ENCODE data around the gene SPACA7. TPM values are rescaled to one million over a fixed set of nuclear protein-coding genes. Genes with fewer than 3 reads are reported as not detected.

SPACA7 gene
- total and polyA plus RNA-seq, 10 of the 15 experiments (the other 5 are each of a cell fraction or from before 2014, with no cell fraction given): not detected

DNA sequence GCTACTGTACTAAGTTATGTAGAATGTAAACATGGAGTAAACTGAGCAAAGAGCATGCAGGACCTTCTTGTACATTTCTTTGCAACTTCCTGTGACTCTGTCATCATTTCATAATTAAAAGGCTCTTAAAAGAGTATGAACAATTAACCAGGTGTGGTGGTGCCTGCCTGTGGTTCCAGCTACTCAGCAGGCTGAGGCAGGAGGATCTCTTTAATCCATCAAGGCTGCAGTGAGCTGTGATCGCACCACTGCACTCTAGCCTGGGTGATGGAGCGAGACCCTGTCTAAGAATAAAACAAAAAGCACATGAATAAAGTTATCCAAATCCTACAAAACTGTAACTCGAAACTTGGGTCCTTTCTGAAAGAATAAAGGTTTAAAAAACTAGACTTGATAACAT is 5.8 kb upstream of the SPACA7 start:
- TF ChIP-seq, protein P1, sequence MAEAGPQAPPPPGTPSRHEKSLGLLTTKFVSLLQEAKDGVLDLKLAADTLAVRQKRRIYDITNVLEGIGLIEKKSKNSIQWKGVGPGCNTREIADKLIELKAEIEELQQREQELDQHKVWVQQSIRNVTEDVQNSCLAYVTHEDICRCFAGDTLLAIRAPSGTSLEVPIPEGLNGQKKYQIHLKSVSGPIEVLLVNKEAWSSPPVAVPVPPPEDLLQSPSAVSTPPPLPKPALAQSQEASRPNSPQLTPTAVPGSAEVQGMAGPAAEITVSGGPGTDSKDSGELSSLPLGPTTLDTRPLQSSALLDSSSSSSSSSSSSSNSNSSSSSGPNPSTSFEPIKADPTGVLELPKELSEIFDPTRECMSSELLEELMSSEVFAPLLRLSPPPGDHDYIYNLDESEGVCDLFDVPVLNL (IDR thresholded peaks at IDR 0.05; ENCODE audit: low read depth, low read length): no peak
- TF ChIP-seq, protein P2, sequence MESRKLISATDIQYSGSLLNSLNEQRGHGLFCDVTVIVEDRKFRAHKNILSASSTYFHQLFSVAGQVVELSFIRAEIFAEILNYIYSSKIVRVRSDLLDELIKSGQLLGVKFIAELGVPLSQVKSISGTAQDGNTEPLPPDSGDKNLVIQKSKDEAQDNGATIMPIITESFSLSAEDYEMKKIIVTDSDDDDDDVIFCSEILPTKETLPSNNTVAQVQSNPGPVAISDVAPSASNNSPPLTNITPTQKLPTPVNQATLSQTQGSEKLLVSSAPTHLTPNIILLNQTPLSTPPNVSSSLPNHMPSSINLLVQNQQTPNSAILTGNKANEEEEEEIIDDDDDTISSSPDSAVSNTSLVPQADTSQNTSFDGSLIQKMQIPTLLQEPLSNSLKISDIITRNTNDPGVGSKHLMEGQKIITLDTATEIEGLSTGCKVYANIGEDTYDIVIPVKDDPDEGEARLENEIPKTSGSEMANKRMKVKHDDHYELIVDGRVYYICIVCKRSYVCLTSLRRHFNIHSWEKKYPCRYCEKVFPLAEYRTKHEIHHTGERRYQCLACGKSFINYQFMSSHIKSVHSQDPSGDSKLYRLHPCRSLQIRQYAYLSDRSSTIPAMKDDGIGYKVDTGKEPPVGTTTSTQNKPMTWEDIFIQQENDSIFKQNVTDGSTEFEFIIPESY (IDR thresholded peaks at IDR 0.05): no peak
- no peak for TF ChIP-seq RAD21 (IDR thresholded peaks at IDR 0.05; ENCODE audit: insufficient read depth, low read depth, low read length)
- TF ChIP-seq LARP7 (IDR thresholded peaks at IDR 0.05): no peak
- no peak for TF ChIP-seq TAF1 (IDR thresholded peaks at IDR 0.05; ENCODE audit: borderline replicate concordance, low read depth, low read length)
- TF ChIP-seq POU2F2 (IDR thresholded peaks at IDR 0.05; ENCODE audit: borderline replicate concordance, low read depth, low read length): no peak
- TF ChIP-seq, protein P3, sequence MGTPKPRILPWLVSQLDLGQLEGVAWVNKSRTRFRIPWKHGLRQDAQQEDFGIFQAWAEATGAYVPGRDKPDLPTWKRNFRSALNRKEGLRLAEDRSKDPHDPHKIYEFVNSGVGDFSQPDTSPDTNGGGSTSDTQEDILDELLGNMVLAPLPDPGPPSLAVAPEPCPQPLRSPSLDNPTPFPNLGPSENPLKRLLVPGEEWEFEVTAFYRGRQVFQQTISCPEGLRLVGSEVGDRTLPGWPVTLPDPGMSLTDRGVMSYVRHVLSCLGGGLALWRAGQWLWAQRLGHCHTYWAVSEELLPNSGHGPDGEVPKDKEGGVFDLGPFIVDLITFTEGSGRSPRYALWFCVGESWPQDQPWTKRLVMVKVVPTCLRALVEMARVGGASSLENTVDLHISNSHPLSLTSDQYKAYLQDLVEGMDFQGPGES (IDR thresholded peaks at IDR 0.05): no peak
- no peak for TF ChIP-seq MEF2B (IDR thresholded peaks at IDR 0.05; ENCODE audit: partially characterized antibody, poor library complexity, severe bottlenecking)
- no peak for TF ChIP-seq NR2F1 (conservative IDR thresholded peaks at IDR 0.05)
- TF ChIP-seq BCL11A (IDR thresholded peaks at IDR 0.05; ENCODE audit: low read depth, low read length): no peak
- TF ChIP-seq, protein P4, sequence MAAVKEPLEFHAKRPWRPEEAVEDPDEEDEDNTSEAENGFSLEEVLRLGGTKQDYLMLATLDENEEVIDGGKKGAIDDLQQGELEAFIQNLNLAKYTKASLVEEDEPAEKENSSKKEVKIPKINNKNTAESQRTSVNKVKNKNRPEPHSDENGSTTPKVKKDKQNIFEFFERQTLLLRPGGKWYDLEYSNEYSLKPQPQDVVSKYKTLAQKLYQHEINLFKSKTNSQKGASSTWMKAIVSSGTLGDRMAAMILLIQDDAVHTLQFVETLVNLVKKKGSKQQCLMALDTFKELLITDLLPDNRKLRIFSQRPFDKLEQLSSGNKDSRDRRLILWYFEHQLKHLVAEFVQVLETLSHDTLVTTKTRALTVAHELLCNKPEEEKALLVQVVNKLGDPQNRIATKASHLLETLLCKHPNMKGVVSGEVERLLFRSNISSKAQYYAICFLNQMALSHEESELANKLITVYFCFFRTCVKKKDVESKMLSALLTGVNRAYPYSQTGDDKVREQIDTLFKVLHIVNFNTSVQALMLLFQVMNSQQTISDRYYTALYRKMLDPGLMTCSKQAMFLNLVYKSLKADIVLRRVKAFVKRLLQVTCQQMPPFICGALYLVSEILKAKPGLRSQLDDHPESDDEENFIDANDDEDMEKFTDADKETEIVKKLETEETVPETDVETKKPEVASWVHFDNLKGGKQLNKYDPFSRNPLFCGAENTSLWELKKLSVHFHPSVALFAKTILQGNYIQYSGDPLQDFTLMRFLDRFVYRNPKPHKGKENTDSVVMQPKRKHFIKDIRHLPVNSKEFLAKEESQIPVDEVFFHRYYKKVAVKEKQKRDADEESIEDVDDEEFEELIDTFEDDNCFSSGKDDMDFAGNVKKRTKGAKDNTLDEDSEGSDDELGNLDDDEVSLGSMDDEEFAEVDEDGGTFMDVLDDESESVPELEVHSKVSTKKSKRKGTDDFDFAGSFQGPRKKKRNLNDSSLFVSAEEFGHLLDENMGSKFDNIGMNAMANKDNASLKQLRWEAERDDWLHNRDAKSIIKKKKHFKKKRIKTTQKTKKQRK (IDR thresholded peaks at IDR 0.05; ENCODE audit: low read depth, low read length): no peak
- TF ChIP-seq STAT1 (conservative IDR thresholded peaks at IDR 0.05): no peak
- no peak for TF ChIP-seq CREB1 (IDR thresholded peaks at IDR 0.05; ENCODE audit: low read depth)
- no peak for TF ChIP-seq RCOR1 (conservative IDR thresholded peaks at IDR 0.05; ENCODE audit: low read depth, low read length)
- TF ChIP-seq RUNX3 (IDR thresholded peaks at IDR 0.05; ENCODE audit: low read length): no peak
- no peak for TF ChIP-seq STAT3 (IDR thresholded peaks at IDR 0.05; ENCODE audit: low read depth, low read length)
- H3K4me1 ChIP-seq (ENCODE audit: control insufficient read depth, insufficient read depth, low read length): no peaks in the 10 kb centered on the region
- no peak overlapping the region for H3K27ac ChIP-seq (ENCODE audit: control insufficient read depth, insufficient read depth)
- BruUV-seq (replicated peaks): no TSS peak
- intact Hi-C loops (cut with micrococcal nuclease; ENCODE audit: unreplicated experiment): no loop called here
- SMC1A ChIA-PET (ENCODE audit: uncharacterized antibody, unreplicated experiment): no interaction called here
- no peaks in the 10 kb centered on the region for H4K20me1 ChIP-seq (ENCODE audit: control insufficient read depth, insufficient read depth)
- ATAC-seq (no peak), DNase-seq (ENCODE audit: low read depth, low spot score) (no peak), FAIRE-seq (no peak)
- no peaks in the 10 kb centered on the region for H3K79me2 ChIP-seq (ENCODE audit: control insufficient read depth, insufficient read depth, low read length)
- H3K9ac ChIP-seq (ENCODE audit: control insufficient read depth, insufficient read depth, low read length): no peak overlapping the region
- POLR2A ChIA-PET: no interaction called here
- RAD21 ChIA-PET (ENCODE audit: unreplicated experiment): no interaction called here
- WGBS (ENCODE audit: insufficient coverage, insufficient replicate concordance, low lambda C conversion rate, missing lambda C conversion rate): 12% methylated on average over 3 of the region's 3 CpGs
- no peaks in the 10 kb centered on the region; the same call in 2 of the 3 replicates for H3K9me3 ChIP-seq (replicated peaks; ENCODE audit: control insufficient read depth, insufficient read depth, low read length)
- no peak overlapping the region for H2AFZ ChIP-seq (ENCODE audit: control insufficient read depth, low read depth, low read length)
- in situ Hi-C loops (cut with MboI): no loop called here
- H3K36me3 ChIP-seq (ENCODE audit: control insufficient read depth in 2 of 2, insufficient read depth in 2 of 2, low read length in 1 of 2): no peaks in the 10 kb centered on the region
- CTCF ChIA-PET: no interaction called here
- H3K4me3 ChIP-seq: no peak overlapping the region
- no peak overlapping the region for H3K4me2 ChIP-seq (ENCODE audit: control insufficient read depth, insufficient read depth)
- no peaks in the 10 kb centered on the region for H3K27me3 ChIP-seq (replicated peaks in 1 of 2; ENCODE audit: control insufficient read depth in 2 of 2, insufficient read depth in 2 of 2, low read length in 1 of 2)
